GM12878 (cell line): ENCODE results near the gene TRIM71. TPM values are rescaled to one million over a fixed set of nuclear protein-coding genes. Genes with fewer than 3 reads are reported as not detected.
"Not testable (repeated sequence)": the region's sequence is repeated elsewhere in the genome, so short reads cannot be mapped to it uniquely, and the experiment has no call there.

ENCODE experiments used
- ATAC-seq: fragments of 200-7000 bp; cut with Tn5 transposase; 3 replicates; pipeline ENCODE4 v1.9.1; 2020; ENCODE audit warnings: mild to moderate bottlenecking, moderate library complexity
- BruUV-seq: library from RNA; stranded (reverse); fragments of 400-500 nt; replicated peaks from 2 replicates; lab custom pipeline; 2021; lab: Mats Ljungman, UMichigan
- CTCF ChIA-PET: fragments of 300-600 bp; sonication (Branson Sonifier 250); formaldehyde crosslinking; extraction: SDS; loops from one replicate; lab custom pipeline; 2021; ENCODE audit warnings: inconsistent platforms; lab: Yijun Ruan, JAX
- POLR2A ChIA-PET: fragments of 350-600 bp; formaldehyde crosslinking; extraction: SDS; loops from one replicate; lab custom pipeline; 2021; ENCODE audit warnings: inconsistent platforms; lab: Charles Lee
- RAD21 ChIA-PET: fragments of 300-600 bp; sonication (Branson Sonifier 250); formaldehyde crosslinking; loops from one replicate; lab custom pipeline; 2023; ENCODE audit warnings: antibody characterized with exemption; ENCODE audit not compliant: unreplicated experiment; lab: Charles Lee
- SMC1A ChIA-PET: fragments of 300-600 bp; sonication (Branson Sonifier 250); formaldehyde crosslinking; loops from one replicate; lab custom pipeline; 2023; ENCODE audit not compliant: unreplicated experiment, uncharacterized antibody; lab: Charles Lee
- DNase-seq: peaks from one replicate; pipeline ENCODE4 v3.0.0-alpha.2; 2011; ENCODE audit warnings: low read depth, low spot score
- FAIRE-seq: peaks from 3 replicates; lab custom pipeline; 2011; peaks lifted over from hg19 to GRCh38; lab: Jason Lieb, UNC
- H2AFZ ChIP-seq: 2 replicates; pipeline ENCODE4 v1.6.0; 2011; ENCODE audit warnings: low read depth, low read length, control low read depth; ENCODE audit not compliant: control insufficient read depth
- H3K27ac ChIP-seq: 2 replicates; pipeline ENCODE4 v1.5.1; 2011; ENCODE audit warnings: control low read depth; ENCODE audit not compliant: control insufficient read depth, insufficient read depth
- H3K27me3 ChIP-seq, 2 experiments: replicated peaks in 1 of 2; 2 replicates each; pipeline versions ENCODE4 v1.6.0 to v1.6.1; 2011; ENCODE audit warnings: low read length in 1 of 2; ENCODE audit not compliant: control insufficient read depth in 2 of 2, insufficient read depth in 2 of 2
- H3K36me3 ChIP-seq, 2 experiments: 2 replicates each; pipeline ENCODE4 v1.5.1; 2011; ENCODE audit warnings: low read length in 1 of 2; ENCODE audit not compliant: control insufficient read depth in 2 of 2, insufficient read depth in 2 of 2
- H3K4me1 ChIP-seq: 2 replicates; pipeline ENCODE4 v1.6.1; 2011; ENCODE audit warnings: mild to moderate bottlenecking, low read length, moderate library complexity, mixed read lengths; ENCODE audit not compliant: control insufficient read depth, insufficient read depth
- H3K4me2 ChIP-seq: 2 replicates; pipeline ENCODE4 v1.6.0; 2011; ENCODE audit warnings: control low read depth; ENCODE audit not compliant: control insufficient read depth, insufficient read depth
- H3K4me3 ChIP-seq: fragments of 200-600 bp; sonication (generic); 2 replicates; pipeline ENCODE4 v1.5.1; 2016
- H3K79me2 ChIP-seq: 2 replicates; pipeline ENCODE4 v1.6.0; 2011; ENCODE audit warnings: low read length; ENCODE audit not compliant: control insufficient read depth, insufficient read depth
- H3K9ac ChIP-seq: 2 replicates; pipeline ENCODE4 v1.8.0; 2011; ENCODE audit warnings: low read length, control low read depth, mixed read lengths; ENCODE audit not compliant: control insufficient read depth, insufficient read depth
- H3K9me3 ChIP-seq: replicated peaks from 3 replicates; pipeline ENCODE4 v1.5.1; 2011; ENCODE audit warnings: mild to moderate bottlenecking, low read length; ENCODE audit not compliant: control insufficient read depth, insufficient read depth
- H4K20me1 ChIP-seq: 2 replicates; pipeline ENCODE4 v1.6.0; 2011; ENCODE audit not compliant: control insufficient read depth, insufficient read depth
- E2F8 ChIP-seq: fragments of 450-650 bp; IDR thresholded peaks from 2 replicates; pipeline ENCODE4 v1.6.1; 2018; ENCODE audit warnings: mild to moderate bottlenecking, low read depth, moderate library complexity; ENCODE audit not compliant: partially characterized antibody
- IKZF1 ChIP-seq: fragments of 450-650 bp; conservative IDR thresholded peaks from 2 replicates; pipeline ENCODE4 v1.6.1; 2017; ENCODE audit warnings: antibody characterized with exemption, mild to moderate bottlenecking
- NBN ChIP-seq: fragments of 450-650 bp; IDR thresholded peaks from 2 replicates; pipeline ENCODE4 v1.6.1; 2016
- PAX5 ChIP-seq: IDR thresholded peaks from 2 replicates; pipeline ENCODE4 v1.6.1; 2011; ENCODE audit warnings: low read depth, low read length, borderline replicate concordance
- TCF3 ChIP-seq: IDR thresholded peaks from 2 replicates; pipeline ENCODE4 v1.6.1; 2012; ENCODE audit warnings: low read depth, mild to moderate bottlenecking, low read length, borderline replicate concordance; ENCODE audit not compliant: insufficient read depth
- ZBTB40 ChIP-seq: fragments of 450-650 bp; IDR thresholded peaks from 2 replicates; pipeline ENCODE4 v1.6.1; 2016; ENCODE audit warnings: mild to moderate bottlenecking, moderate library complexity, borderline replicate concordance
- ZNF207 ChIP-seq: fragments of 450-650 bp; IDR thresholded peaks from 2 replicates; pipeline ENCODE4 v1.6.1; 2014; ENCODE audit warnings: antibody characterized with exemption, mild to moderate bottlenecking, borderline replicate concordance
- WGBS: methylation state at CpG from one replicate; pipeline ENCODE4 v1.1.6; 2016; ENCODE audit warnings: low lambda C conversion rate; ENCODE audit not compliant: insufficient replicate concordance, insufficient coverage; ENCODE audit errors: missing lambda C conversion rate; 5-methylcytosine and 5-hydroxymethylcytosine counted together
- in situ Hi-C: fragments of 300-500 bp; cut with MboI; formaldehyde crosslinking; loops from 9 replicates; pipeline ENCODE4 v1.14.3; 2018; ENCODE audit warnings: mixed read lengths
- intact Hi-C: fragments of 100-400 bp; cut with micrococcal nuclease; formaldehyde crosslinking; loops from one replicate; pipeline ENCODE4 v1.14.2; 2022; ENCODE audit not compliant: unreplicated experiment
- polyA plus RNA-seq, 11 experiments: library from polyadenylated mRNA; depleted of rRNA in 4 of 11; unstranded in 6 of 11; stranded (reverse) in 5 of 11; fragments of >200 nt; fragmentation: Nextera tagmentation in 4 of 11; fragmentation: Illumina TruSeq in 1 of 11; extraction: Ambion mirVana in 4 of 11; extraction: Trizol in 1 of 11; gene quantifications; 1 replicate in 1 of 11; 2 replicates in 10 of 11; pipeline versions ENCODE4 v1.2.1 to v1.2.3, GENCODE V29; 2011 to 2016; ENCODE audit warnings: inconsistent platforms in 2 of 11, missing spikeins in 2 of 11, low read depth in 1 of 11
- total RNA-seq, 4 experiments: library from RNA; depleted of rRNA in 3 of 4; stranded (reverse); fragments of >200 nt in 3 of 4; fragmentation: Illumina TruSeq in 1 of 4; extraction: Trizol in 1 of 4; gene quantifications; 2 replicates each; pipeline versions ENCODE4 v1.2.1 to v1.2.3, GENCODE V29; 2013 to 2021

The TRIM71 gene
- total and polyA plus RNA-seq, 10 of the 15 experiments (the other 5 are each of a cell fraction or from before 2014, with no cell fraction given), result 0.02 to 1.8 (median 0.16) TPM

- TF ChIP-seq ZBTB40 (no peak), E2F8 (no peak), TCF3 (no peak), ZNF207 (no peak), IKZF1 (no peak), PAX5 (no peak), NBN (no peak)
These were observed 5.1 kb downstream of the TRIM71 start (continued) for GRCh38 chr3:32822609-32823498.

- CTCF ChIA-PET, H3K4me1 ChIP-seq, H4K20me1 ChIP-seq, DNase-seq, H3K9ac ChIP-seq, H3K79me2 ChIP-seq, H3K4me3 ChIP-seq, H3K36me3 ChIP-seq, in situ Hi-C loops, H3K4me2 ChIP-seq, H2AFZ ChIP-seq, intact Hi-C loops, H3K27ac ChIP-seq, FAIRE-seq, ATAC-seq, BruUV-seq, RAD21 ChIA-PET, H3K9me3 ChIP-seq, H3K27me3 ChIP-seq: not testable (repeated sequence)
- ChIA-PET POLR2A (interaction anchor here (1.0 kb wide), 1 partner anchor 10 kb away, joined by 4 read pairs; no protein-coding TSS in a partner anchor), SMC1A (interaction anchor here (0.6 kb wide), 1 partner anchor 140 kb away, joined by 3 read pairs; no protein-coding TSS in a partner anchor)
- 77% methylated on average over 21 of the region's 21 CpGs for WGBS
These were observed 5.9 kb downstream of the TRIM71 start for GRCh38 chr3:32823641-32824184.
